ENCODE measurements around the gene CSF3. TPM values are rescaled to one million over a fixed set of nuclear protein-coding genes. Genes with fewer than 3 reads are reported as not detected.

The CSF3 gene
- total and polyA plus RNA-seq, 2 of the 4 experiments (the other 2 are of a cell fraction): not detected

GRCh38 chr17:39975801-39976200, 39.4 kb upstream of the CSF3 start:
- Histone ChIP-seq H3K18ac (ENCODE audit: low read depth, low read length) (no peak overlapping the region), H2AFZ (replicated peaks; ENCODE audit: low read length, poor library complexity) (no peak overlapping the region), H3K4me1 (ENCODE audit: control insufficient read depth, insufficient read depth, low read length) (peaks cover 6% of the 10 kb centered on the region; the same call in 1 of the 2 replicates), H3K79me1 (ENCODE audit: low read depth in 1 of 2, low read length in 2 of 2) (no peaks in the 10 kb centered on the region), H4K8ac (ENCODE audit: low read depth in 2 of 2, low read length in 2 of 2) (no peak overlapping the region), H3K9ac (ENCODE audit: low read depth, low read length) (no peak overlapping the region), H3K4me3 (ENCODE audit: insufficient read depth, low read depth, low read length) (no peak overlapping the region), H2AK5ac (ENCODE audit: low read depth, low read length) (no peak overlapping the region), H3K23ac (ENCODE audit: low read depth, low read length) (no peak overlapping the region), H3K27ac (ENCODE audit: insufficient read depth, low read length) (no peak overlapping the region), H4K91ac (ENCODE audit: insufficient read depth, low read depth, low read length) (no peak overlapping the region), H2BK15ac (ENCODE audit: low read depth, low read length) (no peak overlapping the region), H3K9me3 (ENCODE audit: control insufficient read depth, insufficient read depth, low read length) (no peaks in the 10 kb centered on the region), H3K9me1 (ENCODE audit: insufficient read depth, low read length) (peaks cover 8% of the 10 kb centered on the region; the same call in 1 of the 2 replicates), H4K5ac (ENCODE audit: low read depth, low read length) (no peak overlapping the region), H3K27me3 (ENCODE audit: control insufficient read depth, insufficient read depth, low read length) (peaks cover 9% of the 10 kb centered on the region), H3K4ac (ENCODE audit: low read depth, low read length) (no peak overlapping the region), H3K14ac (replicated peaks; ENCODE audit: low read depth, low read length) (no peak overlapping the region), H2BK5ac (ENCODE audit: low read depth, low read length, poor library complexity, severe bottlenecking) (no peak overlapping the region), H2BK20ac (ENCODE audit: low read depth, low read length) (no peak overlapping the region), H4K20me1 (ENCODE audit: insufficient read depth, low read length) (peaks cover under 1% of the 10 kb centered on the region; the same call in 1 of the 2 replicates), H2BK120ac (ENCODE audit: low read depth, low read length) (no peak overlapping the region), H3K56ac (ENCODE audit: extremely low read depth, insufficient read depth, low read length) (no peak overlapping the region), H3K4me2 (ENCODE audit: low read depth, low read length) (no peak overlapping the region), H3K36me3 (ENCODE audit: control insufficient read depth, insufficient read depth, low read length) (no peaks in the 10 kb centered on the region), H2AK9ac (replicated peaks; ENCODE audit: low read depth, low read length, poor library complexity) (no peak overlapping the region)
- ATAC-seq (ENCODE audit: low read depth): no peak
- TF ChIP-seq MXI1 (IDR thresholded peaks at IDR 0.05; ENCODE audit: borderline replicate concordance, low read depth, low read length): no peak
- TF ChIP-seq MAZ (IDR thresholded peaks at IDR 0.05; ENCODE audit: borderline replicate concordance, low read depth, low read length): no peak
- in situ Hi-C loops (cut with MboI; ENCODE audit: low sequenced_read_pairs): loop anchor here (10.0 kb wide), 1 partner anchor 201 kb away; no protein-coding TSS in a partner anchor
- CTCF ChIA-PET: no interaction called here
- dilution Hi-C loops (cut with HindIII; ENCODE audit: low sequenced_read_pairs, unreplicated experiment): no loop called here
- POLR2A ChIA-PET (ENCODE audit: unreplicated experiment): interaction anchor here (0.6 kb wide), 1 partner anchor 311 kb away, joined by 3 read pairs; no protein-coding TSS in a partner anchor
- BruUV-seq (replicated peaks): no TSS peak
- intact Hi-C loops (cut with micrococcal nuclease): no loop called here
- no CpG with 5 or more reads among the region's 4 CpGs for WGBS, 2 experiments (ENCODE audit: extremely low coverage in 2 of 2, insufficient read length in 1 of 2)
- no peak for DNase-seq
